GM18508 (cell line): Measurements from ENCODE around the gene FAM174B.

Experiments
- ATAC-seq: cut with Tn5 transposase; IDR thresholded peaks from one replicate; pipeline ENCODE4 v1.9.1; 2021; ENCODE audit warnings: moderate number of reproducible peaks; ENCODE audit not compliant: insufficient read depth, unreplicated experiment

Gene FAM174B

DNA sequence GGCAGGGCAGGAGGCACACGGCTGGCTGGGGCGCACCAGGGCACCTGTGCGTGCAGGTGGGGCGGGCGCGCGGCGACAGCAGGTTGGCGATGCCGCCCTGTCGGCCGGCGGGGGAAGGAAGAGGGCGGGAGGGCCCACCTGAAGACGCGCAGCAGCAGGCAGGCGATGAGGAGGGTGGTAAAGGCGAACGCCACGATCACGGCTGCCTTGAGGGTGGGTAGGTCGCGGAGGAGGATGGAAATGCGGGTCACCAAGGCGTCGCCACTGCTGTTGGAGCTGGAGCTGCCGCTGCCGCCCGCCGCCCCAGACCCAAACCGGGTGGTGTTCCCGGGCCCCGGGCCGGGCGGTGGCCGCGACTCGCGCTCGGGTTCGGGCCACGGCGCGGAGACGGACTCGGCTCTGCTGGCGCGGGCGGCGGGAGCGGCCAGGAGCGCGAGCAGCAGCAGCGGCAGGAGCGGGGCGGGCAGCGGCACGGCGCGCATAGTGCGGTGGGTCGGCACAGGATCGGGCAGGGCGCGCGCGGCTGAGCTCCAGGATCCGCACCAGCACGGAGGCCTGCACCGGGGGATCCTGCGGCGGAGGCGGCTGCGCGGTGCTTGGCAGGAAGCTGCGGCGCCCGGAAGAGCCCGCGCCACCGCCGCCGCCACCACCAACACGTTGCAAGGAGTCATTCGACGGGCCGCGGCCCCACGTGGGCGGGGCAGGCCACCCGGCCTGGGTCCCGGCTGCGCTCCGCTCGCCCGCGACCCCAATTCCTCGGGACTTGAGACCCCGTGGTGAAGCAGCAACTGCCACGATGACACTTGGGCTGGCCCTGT is at the start of gene FAM174B:
TSS of gene FAM174B (minus strand) at position 598 of the 818 bp plus-strand sequence.
- ATAC-seq, result no peak

DNA sequence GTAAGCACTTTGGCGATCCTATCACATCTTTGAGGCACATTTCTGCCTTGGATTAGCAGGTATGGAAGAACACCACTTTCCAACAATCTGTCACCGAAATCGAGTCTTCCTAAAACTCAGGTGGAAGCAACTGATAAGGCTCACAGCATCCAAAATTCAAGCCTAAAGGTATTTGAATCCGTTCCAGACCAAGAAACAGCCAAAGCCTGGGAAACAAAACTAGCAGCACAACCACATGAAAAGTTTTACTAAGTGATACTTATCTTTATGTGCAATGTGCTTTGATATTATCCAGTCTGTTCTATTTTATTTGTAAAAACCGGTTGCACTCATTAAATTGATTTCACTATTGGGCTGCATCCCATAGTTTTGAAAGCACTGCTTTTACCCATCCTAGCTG is 40.5 kb upstream of the FAM174B start:
- ATAC-seq, result no peak

DNA sequence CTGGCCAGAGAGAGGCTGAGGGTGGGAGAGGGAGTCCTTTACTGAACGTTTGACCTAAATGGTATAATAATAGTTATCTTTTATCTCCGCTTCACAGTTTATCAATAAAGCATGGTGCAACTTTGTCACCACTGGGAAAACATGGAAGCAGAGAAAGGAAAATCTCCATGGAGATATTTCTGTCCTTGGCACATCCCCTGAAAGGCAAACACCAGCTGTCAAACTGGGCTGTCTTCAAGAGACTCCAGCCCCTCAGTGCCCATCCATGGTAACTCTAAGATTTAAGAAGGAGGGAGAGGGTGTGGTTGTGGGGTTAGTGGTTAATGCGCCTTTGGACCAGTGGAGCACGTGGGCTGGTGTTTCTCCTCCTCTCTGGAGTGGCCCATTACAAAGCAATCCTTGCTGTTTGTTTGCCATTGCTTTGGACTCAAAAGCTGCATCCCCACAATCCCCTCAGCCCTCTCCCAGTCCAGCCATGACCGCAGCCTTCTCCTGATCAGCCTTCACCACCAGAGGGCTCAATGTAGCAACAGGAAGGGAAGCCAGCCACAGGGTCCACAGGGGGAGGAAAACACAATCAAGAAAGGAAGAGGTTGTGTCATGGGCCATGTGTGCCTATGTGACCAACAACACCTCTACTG is 38.2 kb upstream of the FAM174B start:
- ATAC-seq, result no peak

DNA sequence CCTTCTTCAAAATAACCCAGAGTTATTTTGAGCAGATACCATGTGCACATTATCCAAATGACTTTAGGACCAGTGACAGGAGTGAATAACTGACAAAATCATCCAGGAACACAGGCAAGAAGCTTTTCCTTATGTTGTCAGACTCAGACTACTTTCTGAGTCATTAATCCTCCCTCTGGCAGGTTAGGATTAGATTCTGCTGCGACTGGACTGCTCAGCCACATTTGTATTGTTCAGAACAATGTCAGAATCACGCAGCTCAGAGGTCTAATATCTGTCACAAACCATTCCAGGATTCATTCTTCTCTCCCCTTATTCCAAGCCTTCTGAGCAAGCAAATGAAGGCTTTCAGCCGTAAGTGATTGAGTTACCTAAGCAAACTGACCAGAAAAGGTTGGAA is 34.8 kb upstream of the FAM174B start:
- ATAC-seq, result no peak

DNA sequence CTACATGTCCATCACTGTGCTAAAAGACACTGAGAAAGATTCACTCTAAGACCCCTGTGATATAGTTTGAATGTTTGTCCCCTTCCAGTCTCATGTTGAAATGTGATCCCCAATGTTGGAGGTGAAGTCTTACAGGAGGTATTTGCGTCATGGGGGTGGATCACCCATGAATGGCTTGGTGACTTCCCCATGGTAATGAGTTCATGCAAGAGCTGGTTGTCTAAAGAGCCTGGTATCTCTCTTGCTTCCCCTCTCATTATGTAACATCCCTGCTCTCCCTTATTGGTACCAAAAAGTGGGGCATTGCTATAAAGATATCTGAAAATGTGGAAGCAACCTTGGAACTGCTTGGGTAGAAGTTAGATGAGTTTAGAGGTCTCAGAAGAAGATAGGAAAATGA is 32.2 kb upstream of the FAM174B start:
- ATAC-seq, result no peak

DNA sequence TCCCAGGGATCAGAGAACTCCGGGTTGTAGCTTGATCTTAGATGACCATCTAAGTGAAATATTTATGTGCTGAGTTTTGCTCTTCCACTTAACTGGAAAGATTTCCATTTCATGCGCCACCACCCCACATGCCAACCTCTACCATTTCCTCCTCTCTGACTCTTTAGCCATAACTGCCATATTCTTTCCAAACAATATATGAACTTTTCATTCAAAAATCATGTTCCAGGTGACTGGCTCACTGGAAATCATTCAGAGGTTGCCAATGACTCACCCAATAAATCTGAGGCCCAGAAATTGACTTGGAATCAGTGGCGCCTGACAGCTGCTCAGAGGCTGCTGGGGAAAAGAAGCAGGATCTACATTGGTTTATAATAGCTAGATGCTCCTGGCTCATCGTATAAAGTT is 31.6 kb upstream of the FAM174B start:
- no peak for ATAC-seq

DNA sequence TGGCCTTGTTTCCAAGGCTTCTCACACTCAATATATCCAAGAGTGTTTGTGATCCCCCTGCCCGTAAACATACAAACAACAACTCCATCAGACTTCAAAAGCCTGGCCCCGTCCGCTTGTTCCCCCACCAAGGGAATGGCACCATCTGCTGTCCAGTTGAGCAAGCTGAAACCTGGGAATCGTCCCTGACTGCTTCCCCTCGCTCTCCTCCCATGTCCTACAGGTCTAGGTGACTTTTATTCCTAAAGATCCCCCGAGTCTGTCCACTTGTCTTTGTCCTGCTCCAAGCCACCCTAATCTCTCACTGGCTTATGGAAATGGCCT is 27.9 kb upstream of the FAM174B start:
- ATAC-seq, result no peak

DNA sequence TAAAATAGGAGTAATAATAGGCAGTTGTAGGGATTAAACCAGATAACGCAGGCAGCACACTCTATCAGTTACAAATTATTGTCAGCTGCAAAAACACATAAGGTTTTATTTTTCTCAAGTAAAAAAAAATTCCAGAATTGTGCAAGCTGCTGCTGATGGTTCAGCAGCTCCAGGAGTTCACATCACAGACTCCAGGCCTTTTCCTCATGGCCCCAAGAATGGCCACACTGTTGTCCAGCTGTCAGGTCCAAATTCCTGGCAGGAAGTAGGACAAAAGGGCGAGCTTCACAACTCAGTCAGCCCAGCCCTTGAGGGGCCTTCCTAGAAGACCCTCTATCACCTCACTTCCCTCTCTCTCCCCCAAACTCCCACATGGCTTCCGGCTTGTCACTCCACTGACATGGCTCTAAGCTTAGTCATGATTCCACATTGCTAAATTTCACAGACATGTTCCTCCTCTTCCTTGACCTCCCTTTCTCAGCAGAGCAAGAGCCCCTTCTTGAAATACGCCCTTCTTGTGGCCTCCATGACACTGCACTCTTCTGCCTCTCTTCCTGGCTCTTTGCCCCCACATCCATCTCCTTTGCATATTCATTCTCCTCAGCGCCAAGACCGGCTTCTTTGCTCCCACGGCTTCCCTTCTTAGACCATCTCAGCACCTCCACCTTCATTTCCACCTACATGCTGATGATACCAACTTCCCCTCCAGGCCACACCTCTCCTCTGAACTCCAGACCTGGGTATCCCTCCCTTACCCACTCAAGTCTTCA is 27.4 kb upstream of the FAM174B start:
- ATAC-seq, result no peak

DNA sequence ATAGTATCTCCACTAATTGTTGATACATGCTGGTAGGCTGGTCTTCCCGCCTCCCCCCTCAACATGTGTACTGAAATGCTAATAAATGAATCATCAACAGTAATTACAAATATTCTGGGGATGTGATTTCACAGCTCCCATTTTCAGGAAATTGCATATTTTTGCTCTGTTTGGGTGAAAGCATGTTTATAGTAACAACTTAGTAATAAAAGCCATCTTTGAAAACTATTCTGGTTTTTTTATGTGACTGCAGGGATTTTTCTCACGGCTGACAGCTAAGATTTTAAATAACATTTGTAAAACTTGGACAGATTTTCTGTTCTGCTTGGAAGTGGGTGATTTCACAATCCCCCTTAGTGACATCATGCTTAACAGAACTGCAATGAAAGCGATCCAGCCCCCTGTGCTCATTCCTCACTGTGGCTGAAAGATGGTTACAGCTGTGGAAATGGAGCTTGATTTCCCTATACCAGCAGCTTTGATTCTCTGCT is 25.6 kb upstream of the FAM174B start:
- ATAC-seq, result no peak

DNA sequence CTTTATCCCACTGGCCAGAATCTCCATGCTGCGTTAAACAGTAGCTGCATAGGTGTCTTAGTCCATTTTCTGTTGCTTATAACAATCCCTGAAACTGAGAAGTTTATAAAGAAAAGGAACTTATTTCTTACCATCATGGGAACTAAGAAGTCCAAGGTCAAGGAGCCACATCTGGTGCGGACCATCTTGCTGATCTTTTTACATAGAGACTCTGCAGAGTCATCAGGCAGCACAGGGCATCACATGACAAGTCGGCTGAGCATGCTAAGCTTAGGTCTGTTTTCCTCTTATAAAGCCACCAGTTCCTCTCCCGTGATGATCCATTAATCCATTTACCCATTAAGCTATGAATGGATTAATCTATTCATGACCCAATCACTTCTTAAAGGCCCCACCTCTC is 22.4 kb upstream of the FAM174B start:
- ATAC-seq, result no peak

DNA sequence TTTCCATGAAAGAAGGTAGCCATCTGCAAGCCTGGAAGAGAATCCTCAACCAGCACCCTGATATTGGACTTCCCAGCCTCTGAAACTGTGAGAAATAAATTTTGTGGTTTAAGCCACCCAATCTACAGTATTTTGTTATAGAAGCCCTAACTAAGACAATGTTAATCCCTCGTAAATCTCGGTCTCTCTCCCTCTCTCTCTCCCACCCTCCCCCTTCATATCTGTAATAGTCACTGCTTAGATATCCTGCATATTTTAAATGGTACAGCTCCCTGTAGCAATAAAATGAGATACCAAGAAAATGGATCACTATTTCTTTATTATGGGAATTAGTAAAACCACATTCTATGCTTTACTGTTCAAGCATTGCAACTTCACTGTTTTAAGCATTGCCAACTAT is 21.0 kb upstream of the FAM174B start:
- no peak for ATAC-seq

DNA sequence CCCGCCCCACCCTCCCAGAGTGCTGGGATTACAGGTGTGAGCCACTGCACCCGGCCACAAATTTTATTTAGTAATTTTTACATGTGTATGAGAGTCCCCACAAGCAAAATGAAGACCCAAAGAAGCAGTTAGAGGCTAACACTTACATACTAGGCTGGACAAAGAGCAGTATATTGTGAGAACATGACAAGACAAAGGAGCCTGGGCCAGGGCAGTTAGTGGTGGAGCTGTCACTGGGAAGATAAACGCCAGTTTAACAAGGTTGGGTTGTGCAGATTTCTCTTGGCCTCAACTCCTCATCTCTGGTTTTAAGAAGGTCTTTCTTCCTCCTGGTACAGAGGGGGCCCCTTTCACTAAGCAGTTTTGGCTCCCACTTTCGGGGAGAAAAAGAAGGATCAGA is 19.9 kb upstream of the FAM174B start:
- ATAC-seq, result no peak

DNA sequence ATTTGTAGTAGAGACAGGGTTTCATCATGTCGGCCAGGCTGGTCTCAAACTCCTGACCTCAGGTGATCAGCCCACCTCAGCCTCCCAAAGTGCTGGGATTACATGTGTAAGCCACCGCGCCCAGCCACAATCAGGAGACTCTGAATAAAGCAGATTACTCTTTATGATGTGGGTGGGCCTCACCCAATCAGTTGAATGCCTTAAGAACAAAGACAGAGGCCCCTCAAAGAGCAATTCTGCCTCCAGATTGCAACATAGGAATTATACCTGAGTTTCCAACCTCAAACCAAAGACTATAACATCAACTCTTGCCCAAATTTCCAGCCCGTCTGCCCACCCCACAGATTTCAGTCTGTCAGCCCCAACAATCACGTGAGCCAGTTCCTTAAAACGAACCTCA is 18.8 kb upstream of the FAM174B start:
- ATAC-seq, result no peak

DNA sequence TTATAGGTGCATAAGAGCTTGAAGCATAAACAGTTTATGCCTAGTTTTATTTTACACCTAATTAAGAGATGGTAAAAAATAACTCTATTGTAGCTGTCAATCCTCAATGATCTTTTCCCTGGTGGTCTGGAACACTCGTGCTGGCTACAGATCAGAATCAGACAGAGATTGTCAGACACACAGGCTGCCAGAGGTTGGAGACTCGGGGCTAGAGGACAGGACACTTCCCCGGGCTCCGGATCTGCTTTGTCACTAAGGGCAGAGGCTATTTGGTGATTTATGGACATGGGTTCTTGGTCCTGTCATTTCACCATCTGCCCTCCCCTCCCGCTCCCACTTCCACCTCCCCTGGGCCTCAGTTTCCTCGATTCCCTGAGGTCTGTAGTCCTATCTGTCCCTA is 16.5 kb upstream of the FAM174B start:
- ATAC-seq, result no peak

DNA sequence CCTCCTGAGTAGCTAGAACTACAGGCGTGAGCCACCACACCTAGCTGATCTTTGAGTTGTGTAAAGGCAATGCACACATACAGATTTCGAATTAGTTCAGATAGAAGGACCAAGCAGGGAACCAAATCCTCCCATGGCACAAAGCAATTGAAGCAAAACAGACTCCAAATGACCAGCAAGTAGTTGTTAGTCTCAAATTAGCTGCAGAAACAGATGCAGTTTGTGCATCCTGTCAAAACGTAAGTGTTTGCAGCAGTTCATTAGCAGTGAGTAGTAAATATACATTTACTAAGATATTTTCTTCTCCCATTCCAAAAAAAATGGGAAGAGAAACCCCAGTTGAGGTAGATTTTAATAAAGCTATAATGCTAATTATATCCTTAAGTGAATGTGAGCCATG is 15.8 kb upstream of the FAM174B start:
- no peak for ATAC-seq

DNA sequence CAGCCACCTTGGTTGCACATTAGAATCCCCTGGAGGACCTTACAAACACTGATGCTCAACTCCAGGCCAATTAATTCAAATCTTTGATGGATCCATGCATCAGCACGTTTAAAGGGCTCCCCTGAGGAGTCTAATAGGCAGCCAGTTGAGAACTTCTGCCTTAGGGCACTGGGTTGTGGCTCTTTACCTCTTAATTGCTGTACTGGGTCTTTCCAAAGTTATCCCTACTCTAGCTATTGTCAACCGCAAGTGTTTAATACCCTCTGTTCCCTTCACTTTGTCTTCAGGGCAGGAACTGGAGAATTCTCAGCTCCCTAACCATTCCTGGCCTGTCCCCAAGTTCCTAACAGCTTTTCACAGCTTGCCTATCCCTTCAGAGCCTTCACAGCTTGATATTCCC is 15.0 kb upstream of the FAM174B start:
- no peak for ATAC-seq

DNA sequence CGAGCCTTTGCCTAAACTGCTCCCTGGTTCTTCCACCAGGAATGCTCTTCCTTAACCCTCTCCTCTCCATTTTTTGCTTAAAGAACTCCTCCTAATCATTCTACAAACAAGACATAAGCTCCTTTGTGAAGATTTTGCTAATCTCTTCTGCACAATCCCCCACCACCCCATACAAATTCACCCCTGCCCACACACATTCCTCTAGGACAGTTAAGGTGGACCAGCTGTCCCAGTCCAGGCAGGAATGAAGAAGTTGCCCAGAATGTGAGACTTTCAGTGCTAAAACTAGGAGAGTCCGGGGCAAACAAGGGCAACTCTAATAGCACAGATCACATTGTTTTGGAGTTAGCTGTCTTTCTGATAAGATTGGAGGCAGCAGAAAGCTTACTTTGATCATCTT is 13.9 kb upstream of the FAM174B start:
- no peak for ATAC-seq

DNA sequence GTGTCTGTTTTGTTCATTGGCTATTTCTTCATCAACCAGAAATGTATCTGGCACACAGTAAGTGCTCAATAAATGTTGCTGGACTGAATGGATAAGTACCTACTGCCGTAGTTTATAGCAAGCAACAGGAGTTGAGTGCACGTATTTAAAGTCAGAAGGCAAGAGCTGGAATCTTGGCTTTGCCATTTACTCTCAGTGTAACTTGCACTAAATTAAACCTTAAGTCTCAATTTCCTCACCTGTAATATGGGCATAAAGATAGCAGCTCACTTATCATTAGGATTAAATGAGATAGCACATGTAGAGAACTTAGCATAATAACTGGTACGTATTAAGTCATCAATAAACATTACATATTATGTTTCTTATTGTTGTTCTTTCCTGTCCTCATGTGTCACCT is 13.0 kb upstream of the FAM174B start:
- ATAC-seq, result no peak

DNA sequence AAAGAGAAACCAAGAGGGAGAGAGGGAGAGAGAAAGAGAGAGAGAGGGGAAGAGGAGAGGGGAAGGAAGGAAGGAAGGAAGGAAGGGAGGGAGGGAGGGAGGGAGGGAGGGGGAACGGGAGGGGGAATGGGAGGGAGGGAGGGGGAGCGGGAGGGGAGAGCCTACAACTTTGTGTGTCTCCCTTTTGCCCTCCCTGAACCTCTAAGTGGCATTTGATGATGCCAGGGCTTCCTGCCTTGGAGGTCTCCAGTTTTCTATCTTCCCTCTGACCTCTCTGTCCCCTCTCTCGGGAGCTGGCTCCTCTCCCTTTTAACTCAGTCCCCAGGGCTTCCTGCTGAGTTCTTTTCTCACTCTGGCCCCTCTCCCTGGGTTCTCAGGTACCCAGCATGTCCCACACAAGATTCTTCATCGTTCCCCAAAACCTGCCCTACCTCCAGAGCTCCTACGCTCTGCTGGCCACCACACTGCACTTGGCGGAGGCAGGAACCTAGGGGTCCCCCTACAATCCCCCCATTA is 12.5 kb upstream of the FAM174B start:
- ATAC-seq, result no peak

DNA sequence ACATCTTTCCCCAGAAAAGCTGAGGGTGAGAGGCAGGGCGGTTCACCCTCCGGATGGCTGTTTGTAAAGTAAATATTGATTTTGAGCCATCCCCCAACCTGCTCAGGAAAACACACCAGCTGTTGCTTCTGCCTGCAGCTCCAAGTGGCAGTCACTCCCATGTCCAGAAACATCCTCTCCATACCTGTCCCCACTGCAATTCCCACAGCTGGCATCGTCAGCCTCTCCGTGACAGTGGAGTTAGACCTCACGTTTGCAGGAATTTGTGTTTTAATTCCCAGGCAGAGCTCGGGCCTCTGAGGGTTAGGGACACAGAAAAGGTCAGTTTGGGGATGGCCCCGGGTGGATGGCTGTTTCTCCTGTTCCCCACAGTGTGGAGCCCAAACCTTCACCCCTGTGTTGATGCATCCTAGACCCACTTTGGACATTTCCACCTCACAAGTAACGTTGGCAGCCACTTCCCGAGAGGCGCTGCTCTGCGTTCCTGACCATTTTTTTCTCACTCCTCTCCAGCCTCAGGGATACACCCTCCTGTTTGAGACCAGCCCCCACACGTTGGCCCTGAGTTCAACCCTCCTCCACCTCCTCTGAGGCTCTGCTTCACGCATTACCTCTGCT is 11.8 kb upstream of the FAM174B start:
- no peak for ATAC-seq

DNA sequence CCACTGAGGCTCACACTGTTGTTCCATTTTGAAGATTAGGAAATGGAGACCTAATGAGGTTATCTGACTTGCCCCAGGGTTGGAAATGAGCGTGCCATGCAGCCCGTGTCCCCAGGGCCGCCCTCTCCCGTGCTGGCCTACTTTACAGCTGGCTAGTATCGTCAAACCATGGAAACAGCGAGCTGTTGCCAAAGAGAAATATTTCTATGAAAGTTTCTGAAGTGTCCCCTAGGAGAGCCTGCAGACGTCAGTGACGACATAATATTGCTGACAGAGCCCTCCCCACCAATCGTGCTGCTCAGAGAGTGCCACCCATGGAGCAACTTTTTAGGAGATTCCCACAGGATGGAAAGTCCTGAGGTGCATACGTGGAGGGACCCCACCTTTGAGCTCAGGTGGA is 11.2 kb upstream of the FAM174B start:
- ATAC-seq, result no peak
